HG02970 (cell line): Measurements from ENCODE around the gene MOXD1.
"Not testable (repeated sequence)": the region's sequence is repeated elsewhere in the genome, so short reads cannot be mapped to it uniquely, and the experiment has no call there.

Experiments used
- ATAC-seq: cut with Tn5 transposase; IDR thresholded peaks from one replicate; pipeline ENCODE4 v1.9.1; 2021; ENCODE audit warnings: mild to moderate bottlenecking, moderate library complexity, moderate number of reproducible peaks; ENCODE audit not compliant: unreplicated experiment, low FRiP score

Gene MOXD1

DNA sequence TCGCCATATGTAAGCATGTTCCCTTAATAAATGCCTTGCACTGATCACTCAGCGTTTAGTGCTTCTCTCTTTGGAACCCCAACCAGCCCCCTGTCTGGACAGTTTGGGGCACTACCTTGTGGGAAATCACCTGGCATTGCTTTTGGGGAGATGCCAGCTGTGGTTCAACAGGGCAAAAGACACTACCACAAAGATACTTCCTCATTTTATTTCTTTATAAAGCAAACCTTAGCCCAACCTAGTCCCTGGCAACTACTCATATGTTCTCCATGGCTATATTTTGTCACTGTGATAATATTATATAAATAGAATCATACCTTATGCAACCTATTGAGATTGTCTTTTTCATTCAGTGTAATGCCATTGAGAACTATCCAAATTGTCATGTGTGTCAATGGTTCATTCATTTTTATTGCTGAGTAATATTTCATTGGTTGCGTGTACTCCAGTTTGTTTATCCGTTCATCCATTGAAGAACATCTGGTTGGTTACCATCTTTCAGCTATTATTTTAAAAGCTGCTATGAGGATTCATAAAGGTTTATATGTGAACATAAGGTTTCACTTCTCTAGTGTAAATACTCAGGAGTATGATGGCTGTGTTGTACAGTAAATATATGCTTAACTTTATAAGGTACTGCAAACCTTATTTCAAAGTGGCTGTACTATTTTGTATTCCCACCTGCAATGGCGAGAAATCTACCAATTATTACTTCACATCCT is 114.8 kb downstream of the MOXD1 start:
- no peak for ATAC-seq

DNA sequence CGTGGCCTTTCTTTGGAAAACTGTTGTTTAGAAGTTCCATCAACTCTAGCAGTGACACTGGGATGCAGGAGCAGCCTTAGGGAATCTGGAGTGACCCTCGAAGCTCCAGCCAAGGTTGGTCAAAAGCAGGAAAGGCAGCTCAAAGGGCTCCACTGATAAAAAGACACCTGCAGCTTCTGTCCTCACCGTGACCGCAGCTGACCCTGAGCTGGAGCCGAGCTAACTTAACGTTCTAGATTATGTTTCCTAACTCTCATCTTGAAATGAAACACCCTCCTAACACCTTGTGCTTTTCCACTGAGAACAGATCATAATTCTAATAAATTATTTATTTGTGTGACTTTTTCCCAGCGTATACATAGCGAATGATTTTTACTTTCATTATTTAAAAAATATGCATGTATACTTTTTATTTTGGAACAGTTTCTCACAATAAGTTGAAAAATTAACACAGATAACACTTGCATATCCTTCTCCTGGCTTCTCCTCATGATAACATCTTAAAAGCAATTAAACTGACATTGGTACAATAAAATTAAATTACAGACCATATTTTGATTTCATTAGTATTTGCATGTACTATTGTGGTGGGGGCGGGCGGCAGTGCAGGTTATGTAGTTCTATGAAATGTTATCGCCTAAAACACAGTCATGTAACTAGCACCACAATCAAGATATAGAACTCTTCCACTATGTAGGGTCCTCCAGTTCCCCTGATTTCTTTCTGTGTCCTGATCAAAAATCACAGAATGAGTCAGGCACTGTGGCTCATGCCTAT is 116.1 kb downstream of the MOXD1 start:
- ATAC-seq: no peak

DNA sequence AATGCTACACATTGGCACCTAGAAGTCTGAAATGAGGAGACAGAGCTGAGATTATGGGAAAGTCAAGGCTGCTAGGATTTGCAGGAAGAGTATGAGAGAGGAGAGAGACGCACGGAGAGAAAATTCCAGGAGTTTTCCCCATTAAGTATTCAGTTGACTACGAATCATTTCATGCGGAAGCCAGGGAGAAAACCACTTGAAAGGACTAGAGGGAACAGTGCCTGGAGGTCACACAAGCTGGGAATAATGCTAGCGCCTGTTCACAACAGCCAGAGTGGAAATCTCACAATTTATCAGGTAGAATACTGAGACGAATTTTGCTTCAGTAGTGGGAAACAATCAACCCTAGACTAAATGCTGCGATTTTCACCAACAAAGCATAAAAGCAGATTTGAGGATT is 118.6 kb downstream of the MOXD1 start:
- no peak for ATAC-seq

GRCh38 chr6:132280436-132280835 is 120.8 kb downstream of the MOXD1 start:
- no peak for ATAC-seq

- ATAC-seq: peak; percentile 90
Measured at GRCh38 chr6:132279592-132280139, 121.6 kb downstream of the MOXD1 start.

GRCh38 chr6:132275066-132275970 is 126.0 kb downstream of the MOXD1 start:
- no peak for ATAC-seq

GRCh38 chr6:132272776-132273175 is 128.5 kb downstream of the MOXD1 start:
- ATAC-seq: no peak

DNA sequence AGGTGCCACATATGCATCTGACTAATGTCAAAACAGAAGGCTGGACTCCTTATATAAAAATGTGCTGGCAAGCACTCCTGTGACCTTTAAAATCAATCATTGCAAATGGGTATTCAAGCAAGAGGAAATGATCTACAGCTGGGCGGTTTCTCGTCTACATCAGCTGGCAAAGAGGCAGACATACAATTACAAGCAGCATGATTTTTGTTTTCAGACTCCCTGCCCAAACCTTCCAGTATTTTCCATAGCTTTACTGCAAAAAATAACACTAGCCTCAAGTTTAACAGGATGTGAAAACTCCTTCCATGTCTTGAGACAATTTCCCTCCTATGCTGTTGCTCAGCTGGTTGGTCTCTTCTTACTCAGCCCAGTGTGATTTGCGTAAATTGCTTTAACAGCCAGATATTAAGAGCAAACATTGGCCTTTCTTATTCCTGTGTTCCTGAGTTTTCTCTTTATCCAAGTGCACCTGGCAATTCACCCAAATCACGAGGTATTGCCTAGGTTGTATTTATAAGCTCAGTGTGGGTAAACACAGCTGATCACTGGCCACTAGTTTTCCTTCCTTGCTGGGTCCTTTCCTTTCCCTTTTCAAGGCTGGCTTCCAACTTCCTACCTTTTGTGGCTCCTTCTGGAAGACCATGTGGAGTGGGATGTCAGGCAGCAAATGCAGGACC is 130.4 kb downstream of the MOXD1 start:
- ATAC-seq: no peak

DNA sequence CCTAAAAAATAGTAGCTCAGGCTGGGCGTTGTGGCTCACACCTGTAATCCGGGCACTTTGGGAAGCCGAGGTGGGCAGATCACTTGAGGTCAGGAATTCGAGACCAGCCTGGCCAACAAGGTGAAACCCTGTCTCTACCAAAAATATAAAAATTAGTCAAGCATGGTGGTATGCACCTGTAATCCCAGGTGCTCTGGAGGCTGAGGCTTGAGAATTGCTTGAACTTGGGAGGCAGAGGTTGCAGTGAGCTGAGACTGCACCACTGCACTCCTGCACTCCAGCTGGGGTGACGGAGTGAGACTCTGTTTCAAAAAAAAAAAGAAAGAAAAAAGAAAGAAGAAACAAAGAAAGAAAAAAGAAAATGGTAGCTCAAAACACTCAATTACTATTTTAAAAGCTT is 132.6 kb downstream of the MOXD1 start:
- not testable (repeated sequence) for ATAC-seq

DNA sequence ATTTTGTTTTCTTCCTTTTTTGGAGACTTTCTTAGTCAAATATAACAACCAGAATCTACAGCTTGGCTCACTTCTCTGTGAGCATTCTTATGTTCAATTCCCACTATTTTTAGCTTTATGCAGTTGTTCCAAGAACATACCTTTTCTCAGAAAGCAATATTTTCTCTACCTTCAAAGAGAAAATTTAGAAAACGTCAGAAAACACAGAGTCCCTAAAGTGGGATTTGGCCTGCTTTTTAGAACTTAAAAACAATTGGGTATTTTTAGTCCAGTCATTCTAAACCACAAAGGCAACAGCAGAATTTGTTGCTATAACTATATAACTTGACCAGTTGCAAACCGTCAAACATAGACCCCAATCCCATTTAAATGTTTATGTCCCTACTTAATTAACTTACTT is 133.1 kb downstream of the MOXD1 start:
- no peak for ATAC-seq

DNA sequence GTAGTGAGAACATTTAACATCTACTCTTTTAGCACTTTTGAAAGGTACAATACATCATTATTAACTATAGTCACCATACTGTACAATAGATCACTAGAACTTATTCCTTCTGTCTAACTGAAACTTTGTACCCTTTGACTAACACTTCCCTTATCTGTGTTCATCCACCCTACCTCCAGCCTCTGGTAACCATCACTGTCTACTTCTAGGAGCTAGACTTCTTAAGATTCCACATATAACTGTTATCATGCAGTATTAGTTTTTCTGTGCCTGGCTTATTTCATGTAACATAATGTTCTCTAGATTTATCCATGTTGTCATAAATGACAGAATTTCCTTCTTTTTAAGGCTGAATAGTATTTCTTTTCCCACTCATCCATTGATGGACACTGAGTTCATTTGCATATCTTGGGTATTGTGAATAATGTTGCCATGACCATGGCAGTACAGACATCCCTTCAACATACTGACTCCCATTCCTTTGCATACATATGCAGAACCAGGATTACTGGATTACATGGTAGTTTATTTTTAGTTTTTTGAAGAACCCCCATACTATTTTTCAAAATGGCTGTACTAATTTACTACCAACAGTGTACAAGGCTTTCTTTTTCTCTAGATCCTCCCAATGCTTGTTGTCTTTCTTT is 135.7 kb downstream of the MOXD1 start:
- no peak for ATAC-seq

DNA sequence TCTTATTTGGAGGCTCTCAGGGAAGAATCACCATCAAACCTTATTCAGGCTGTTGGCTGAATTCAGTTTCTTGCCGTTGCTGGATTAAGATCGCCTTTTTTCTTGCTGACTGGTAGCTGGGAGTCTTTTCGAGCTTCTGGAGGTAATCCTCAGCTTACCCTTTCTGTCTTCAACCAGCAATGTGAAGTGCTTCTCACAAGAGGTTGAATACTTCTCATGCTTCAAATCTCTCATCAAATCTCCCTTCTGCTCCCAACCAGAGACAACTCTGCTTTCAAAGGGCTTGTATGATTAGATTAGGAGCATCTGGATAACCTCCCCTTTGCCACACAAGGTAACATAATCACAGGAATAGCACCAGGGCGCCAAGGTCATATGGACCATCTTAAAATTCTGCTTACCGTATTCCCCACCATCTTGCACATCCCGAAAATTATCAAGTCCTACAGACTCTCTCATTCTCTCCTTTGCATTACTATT is 137.2 kb downstream of the MOXD1 start:
- ATAC-seq: no peak

GRCh38 chr6:132261354-132261753 is 139.9 kb downstream of the MOXD1 start:
- no peak for ATAC-seq

- ATAC-seq: no peak
Measured at GRCh38 chr6:132259070-132259469, 142.2 kb downstream of the MOXD1 start.

GRCh38 chr6:132257561-132257960 is 143.7 kb downstream of the MOXD1 start:
- no peak for ATAC-seq

DNA sequence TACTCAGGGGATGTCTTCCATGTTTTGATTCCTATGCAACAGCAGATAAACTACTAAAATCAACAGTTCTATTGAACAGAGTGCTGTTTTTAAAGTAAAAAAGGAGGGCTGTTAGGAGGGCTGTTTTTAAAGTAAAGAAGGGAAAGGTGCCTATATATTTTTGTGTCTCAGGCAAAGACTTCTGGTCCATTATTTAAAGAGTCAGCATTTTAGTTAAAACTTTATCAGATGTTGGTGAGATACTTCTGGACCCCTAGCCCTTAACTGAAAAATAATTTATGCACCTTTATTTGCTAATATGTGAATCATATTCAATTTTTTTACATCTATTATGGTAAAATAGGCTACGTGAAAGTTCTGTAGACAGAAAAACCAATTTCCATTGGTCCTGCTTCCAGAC is 144.8 kb downstream of the MOXD1 start:
- ATAC-seq: no peak

- ATAC-seq: no peak
Measured at GRCh38 chr6:132253906-132254305, 147.4 kb downstream of the MOXD1 start.

- no peak for ATAC-seq
Measured at GRCh38 chr6:132253211-132253610, 148.1 kb downstream of the MOXD1 start.

- ATAC-seq: no peak
Measured at GRCh38 chr6:132252113-132252512, 149.2 kb downstream of the MOXD1 start.
